Stimulated activated naive CD4-positive, alpha-beta T cell treated with Interleukin-2 at 50 U/mL for 16 hours (primary cell): ENCODE measurements around the gene COL16A1.
"Not testable (repeated sequence)": the region's sequence is repeated elsewhere in the genome, so short reads cannot be mapped to it uniquely, and the experiment has no call there.

Source experiments
- DNase-seq: peaks from one replicate; lab custom pipeline; 2025; lab: John Stamatoyannopoulos, UW

COL16A1 gene

DNA sequence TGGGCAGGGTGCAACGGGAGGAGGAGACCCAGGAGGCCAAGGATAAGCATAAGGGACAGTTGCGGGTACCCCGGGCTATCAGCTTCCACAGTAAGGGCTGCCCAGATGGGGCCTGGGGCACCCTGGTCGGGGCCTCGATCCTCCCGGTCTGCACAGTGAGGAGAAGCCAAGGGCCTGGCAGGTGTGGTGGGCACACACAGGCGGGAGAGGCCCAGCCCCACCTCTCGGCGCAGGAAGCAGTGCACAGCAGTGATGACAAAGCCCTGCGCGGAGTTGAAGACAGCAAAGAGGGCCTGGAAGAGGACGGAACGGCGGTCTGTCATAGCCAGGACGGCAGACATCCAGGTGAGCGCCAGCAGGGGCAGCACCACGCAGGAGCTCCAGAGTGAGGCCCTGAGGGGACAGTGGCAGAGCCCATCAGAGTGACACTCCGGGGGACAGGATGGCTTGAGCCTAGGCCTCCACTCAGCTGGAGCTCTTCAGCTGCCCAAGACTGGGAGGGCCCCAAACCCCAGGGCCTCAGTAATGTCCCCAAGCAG, 29.0 kb upstream of the COL16A1 start:
- no peak for DNase-seq

DNA sequence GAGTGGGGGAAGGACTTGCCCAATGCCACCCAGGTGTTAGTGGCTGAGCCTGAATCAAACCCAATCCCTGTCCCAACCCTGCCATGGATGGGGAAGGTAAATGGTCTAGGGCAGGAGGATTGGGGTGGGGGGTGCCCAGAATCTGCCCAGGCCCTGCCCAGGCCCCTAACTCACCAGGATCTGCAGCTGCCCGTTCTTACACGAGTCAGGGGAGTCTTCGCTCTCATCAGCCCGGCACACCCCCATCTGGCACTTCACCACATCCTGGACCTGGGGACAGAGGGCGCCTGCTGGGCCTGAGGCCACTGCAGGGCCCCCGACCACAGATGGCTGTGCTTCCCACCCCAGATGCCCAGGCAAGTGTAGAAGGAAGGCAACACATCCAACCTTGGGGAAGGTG, 28.5 kb upstream of the COL16A1 start:
- DNase-seq = no peak

DNA sequence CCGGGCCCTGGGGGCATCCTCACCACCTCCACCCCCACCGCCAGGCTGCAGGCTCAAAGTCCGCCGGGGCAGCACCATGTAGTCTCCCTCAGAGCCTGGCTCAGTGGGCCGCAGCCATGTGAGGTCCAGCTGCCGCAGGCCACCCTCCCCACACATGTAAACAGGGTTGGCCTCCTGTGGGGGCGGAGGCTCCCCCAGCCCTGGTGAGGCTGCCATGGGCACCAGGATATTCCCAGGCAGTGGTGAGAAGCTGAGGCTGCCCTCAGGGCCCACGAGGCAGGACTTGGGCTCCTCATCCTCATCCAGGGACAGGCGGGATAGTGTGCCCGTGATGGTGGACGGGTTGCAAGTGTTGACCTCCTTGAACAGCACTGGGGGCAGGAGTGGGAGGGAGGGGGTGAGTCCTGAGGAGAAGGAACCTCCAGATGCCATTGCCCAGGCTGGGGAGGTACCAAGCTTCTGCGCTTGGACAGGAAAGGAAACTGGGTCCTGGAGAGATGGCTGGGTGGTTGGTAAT, 27.3 kb upstream of the COL16A1 start:
- DNase-seq = no peak

GRCh38 chr1:31730336-31731048, 26.7 kb upstream of the COL16A1 start:
- DNase-seq = no peak

DNA sequence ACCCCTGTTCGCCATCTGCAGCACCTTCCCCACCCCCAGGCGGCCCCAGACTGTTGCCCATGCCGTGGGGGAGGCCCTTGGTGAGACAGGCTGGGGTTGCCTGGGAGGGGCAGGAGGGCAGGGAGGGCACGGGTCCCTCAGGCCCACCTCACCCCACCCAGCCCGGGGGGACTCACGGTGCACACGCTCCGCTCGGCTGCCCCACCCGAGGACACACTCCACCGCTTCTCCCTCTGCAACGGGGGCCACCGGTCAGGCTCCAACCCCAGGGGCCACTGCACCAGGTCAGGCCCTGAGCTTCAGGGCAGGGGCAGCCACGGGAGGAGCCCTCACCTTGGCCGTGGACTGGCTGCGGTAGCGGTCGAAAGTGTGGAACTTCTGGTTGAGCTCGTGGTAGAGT, 24.0 kb upstream of the COL16A1 start:
- no peak for DNase-seq

- no peak for DNase-seq
Measured at GRCh38 chr1:31727195-31727594, 23.4 kb upstream of the COL16A1 start.

- DNase-seq = no peak
Measured at GRCh38 chr1:31726715-31727114, 22.9 kb upstream of the COL16A1 start.

DNA sequence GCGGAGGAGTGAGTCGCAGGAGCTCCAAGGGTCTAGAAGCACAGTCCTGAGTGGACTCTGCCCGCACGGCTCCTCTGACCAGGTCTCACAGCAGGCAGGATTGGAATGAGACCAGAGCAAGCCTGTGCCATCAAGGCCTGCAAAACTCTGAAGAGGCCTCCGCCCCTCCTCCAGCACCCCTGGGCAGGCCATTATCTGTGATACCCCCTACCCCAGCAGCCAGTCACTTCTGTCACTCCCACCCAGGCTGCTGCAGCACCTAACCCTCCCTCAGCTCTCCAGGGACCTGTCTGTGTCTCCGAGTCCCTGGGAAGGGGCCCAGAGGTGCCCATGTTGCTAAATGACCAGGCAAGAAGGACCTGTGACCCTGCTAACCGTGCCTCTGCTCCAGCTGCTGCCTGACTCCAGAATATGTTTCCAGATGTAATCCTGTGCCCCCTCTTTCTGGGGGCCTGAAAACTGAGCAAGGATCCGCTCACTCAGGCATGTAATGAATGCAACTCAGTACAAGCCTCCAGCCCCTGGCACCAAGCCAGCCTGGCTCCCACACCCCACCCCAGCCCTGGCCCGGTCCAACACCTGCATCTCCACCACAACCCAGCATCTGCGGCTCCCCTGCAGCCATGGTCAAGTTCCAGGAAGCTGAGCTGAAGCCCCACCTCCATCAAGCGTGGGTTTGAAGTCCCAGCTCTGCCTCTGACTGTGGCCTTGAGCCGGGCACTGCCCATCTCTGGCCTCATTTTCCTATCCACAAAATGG, 22.1 kb upstream of the COL16A1 start:
- DNase-seq = no peak

DNA sequence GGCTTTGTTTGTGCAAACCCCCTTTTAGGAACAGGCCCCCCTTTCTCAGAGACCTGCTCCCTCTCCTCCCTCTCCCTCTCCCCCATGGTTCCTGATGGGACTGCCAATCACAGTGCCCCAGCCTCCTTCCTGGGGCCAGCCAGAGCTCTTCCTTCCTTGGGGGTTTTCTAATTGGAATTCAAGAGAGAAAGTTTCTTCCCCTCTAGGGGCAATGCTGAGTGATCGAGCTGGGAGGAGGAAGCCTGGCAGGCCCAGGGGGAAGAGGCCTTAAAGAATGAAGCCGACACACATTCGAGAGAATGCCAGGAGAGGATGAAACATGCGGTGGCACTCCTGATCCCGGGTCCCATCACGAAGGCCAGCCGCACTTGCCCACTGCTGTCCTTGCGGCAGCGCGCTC, 21.3 kb upstream of the COL16A1 start:
- DNase-seq = no peak

DNA sequence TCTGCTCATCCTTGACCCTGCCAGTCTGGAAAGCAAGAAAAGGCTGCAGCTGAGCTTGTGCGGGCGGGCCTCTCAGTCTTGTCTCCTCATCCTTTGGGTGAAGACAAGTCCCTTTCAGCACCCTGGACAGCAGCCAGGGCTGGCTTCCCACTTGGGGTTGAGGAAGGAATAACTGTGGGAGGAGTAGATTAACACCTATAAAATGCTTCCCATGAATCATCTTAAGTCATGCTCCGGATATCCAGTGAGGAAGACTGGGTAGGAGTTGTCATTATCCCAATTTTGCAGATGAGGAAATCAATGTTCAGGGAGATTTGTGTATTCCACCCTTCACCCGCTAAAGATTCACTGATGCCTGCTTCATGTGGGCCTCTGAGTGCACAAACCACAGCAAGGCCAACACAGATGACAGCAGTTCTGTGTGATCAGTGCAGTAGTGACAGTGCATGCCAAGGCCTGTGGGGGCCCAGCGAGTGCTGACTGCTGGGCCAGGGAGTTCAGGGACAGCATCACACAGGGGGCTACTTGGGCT, 20.1 kb upstream of the COL16A1 start:
- peak; percentile 17 for DNase-seq

DNA sequence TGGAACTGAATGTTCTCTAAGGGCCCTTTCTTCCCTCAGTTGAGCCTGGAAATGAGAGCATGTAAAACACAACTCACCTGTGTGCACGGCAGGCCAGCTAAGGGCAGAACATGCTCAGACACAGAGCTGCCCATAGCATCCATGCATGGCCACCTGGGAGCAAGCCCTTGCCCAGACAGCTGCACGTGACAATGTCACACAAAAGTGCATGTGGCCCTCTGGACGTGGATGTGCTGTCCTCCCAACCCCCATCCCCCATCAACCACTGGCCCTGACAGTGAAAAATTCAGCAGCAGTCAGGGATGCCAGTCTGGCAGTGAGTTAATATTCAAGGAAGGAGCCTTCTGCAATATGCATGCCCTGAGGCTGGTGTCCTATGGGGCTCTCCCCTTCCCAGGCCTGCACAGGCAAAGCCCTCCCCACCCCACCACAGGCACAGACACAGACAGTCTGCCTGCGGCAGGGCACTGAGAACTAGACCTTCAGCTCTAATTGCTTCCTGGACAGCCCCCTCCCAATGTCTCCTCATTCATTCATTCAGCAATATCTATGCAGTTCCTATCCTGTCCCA, 14.6 kb upstream of the COL16A1 start:
- no peak for DNase-seq

GRCh38 chr1:31717341-31717740, 13.5 kb upstream of the COL16A1 start:
- DNase-seq = no peak

- no peak for DNase-seq
Measured at GRCh38 chr1:31715873-31716220, 12.0 kb upstream of the COL16A1 start.

DNA sequence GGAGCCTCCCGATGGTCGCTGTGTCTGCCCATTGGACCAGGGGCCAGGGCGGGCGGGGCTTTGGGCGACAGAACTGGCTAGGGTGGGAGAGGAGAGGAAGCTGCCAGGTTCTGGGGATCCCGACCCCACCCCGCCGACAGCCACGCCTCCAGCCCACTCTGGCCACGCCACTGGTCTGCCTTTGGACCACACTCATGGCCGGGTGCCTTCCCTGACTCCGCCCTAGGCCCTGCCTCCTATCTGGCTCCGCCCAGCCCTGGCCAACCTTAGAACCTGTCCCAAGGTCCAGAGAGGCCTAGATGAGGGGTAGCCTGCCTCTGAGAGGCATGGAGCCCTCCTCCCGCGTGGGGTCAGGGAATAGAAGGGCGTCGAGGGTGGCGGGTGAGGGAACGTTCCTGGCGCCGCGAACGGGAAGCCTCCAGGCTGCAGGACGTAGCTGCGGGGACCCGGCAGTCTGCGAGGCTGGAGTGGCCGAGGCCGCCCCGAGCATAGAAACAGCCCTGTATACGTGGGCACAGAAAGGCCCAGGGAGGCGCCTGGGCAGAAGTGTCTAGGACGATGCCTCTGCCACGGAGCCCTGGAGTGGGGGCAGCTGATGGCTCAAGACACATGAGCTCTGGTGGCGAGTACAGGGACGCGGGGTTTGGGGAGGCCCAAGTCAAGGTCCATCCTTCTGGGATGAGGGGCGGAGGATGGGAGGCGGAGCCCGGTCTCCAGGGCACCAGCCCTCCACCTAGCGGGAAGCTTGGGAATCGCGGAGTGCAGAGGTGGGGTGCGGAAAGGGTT, 11.5 kb upstream of the COL16A1 start:
- DNase-seq = no peak

GRCh38 chr1:31714442-31715086, 10.7 kb upstream of the COL16A1 start:
- no peak for DNase-seq

- no peak for DNase-seq
Measured at GRCh38 chr1:31712630-31713029, 8.8 kb upstream of the COL16A1 start.

GRCh38 chr1:31712068-31712467, 8.3 kb upstream of the COL16A1 start:
- no peak for DNase-seq

GRCh38 chr1:31708324-31708723, 4.5 kb upstream of the COL16A1 start:
- DNase-seq = no peak

DNA sequence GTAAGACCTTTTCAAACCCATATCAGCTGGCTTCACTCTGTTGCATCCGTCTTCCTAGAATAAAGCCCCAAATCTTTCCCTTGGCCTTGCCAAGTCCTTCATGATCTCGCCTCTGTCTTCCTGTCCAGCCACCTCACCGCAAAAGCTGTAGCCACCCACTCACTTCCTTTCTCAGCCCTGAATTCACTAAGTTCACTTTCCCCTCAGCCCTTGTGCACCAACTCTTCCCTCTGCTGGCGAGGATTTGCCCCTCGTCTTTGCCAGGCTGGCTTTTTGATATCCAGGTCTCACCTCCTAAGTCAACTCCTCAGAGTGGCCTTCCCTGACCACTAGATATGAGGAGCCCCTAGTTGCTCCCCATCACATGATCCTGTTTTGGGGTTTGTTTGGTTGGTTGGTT, 3.9 kb upstream of the COL16A1 start:
- DNase-seq = no peak

DNA sequence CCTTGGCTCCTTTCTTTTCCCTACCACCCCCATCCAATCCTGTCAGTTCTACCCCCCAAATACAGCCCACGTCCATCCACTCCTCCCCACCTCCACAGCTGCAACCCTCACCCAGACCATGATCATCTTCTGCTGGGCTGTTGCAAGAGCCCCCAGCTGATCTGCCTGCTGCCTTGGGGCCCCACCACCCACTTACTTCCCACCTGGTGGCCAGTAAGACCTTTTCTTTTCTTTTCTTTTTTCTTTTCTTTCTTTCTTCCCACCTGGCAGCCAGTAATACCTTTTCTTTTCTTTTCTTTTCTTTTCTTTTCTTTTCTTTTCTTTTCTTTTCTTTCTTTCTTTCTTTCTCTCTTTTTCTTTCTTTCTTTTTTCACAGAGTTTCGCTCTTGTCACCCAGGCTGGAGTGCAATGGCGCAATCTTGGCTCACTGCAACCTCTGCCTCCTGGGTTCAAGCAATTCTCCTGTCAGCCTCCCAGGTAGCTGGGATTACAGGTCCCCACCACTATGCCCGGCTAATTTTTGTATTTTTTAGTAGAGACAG, 3.3 kb upstream of the COL16A1 start:
- not testable (repeated sequence) for DNase-seq
